GM23338 (cell line): Measurements from ENCODE around the gene PRR33. TPM values are rescaled to one million over a fixed set of nuclear protein-coding genes. Genes with fewer than 3 reads are reported as not detected.

Experiments used
- ATAC-seq: fragments of 200-7000 bp; cut with Tn5 transposase; 3 replicates; pipeline ENCODE4 v1.9.1; 2020
- DNase-seq: peaks from one replicate; pipeline ENCODE4 v3.0.0-alpha.2; 2015; ENCODE audit warnings: low spot score
- H2AFZ ChIP-seq: fragments of 200-600 bp; sonication (generic); 2 replicates; pipeline ENCODE4 v1.8.0; 2016; ENCODE audit warnings: antibody characterized with exemption, mild to moderate bottlenecking, moderate library complexity
- H3F3A ChIP-seq: fragments of 200-600 bp; sonication (generic); replicated peaks from 2 replicates; pipeline ENCODE4 v1.8.0; 2017; ENCODE audit warnings: antibody characterized with exemption, mixed run types, low read depth
- H3K27ac ChIP-seq: fragments of 200-600 bp; sonication (generic); 2 replicates; pipeline ENCODE4 v1.6.1; 2016; ENCODE audit warnings: low read depth
- H3K27me3 ChIP-seq: fragments of 200-600 bp; sonication (generic); 2 replicates; pipeline ENCODE4 v1.8.0; 2016; ENCODE audit warnings: mild to moderate bottlenecking, mixed run types, moderate library complexity; ENCODE audit not compliant: insufficient read depth
- H3K36me3 ChIP-seq: fragments of 200-600 bp; sonication (generic); 2 replicates; pipeline ENCODE4 v1.8.0; 2016; ENCODE audit warnings: mild to moderate bottlenecking; ENCODE audit not compliant: insufficient read depth
- H3K4me1 ChIP-seq: fragments of 200-600 bp; sonication (generic); 2 replicates; pipeline ENCODE4 v1.8.0; 2016; ENCODE audit warnings: mild to moderate bottlenecking, moderate library complexity; ENCODE audit not compliant: insufficient read depth
- H3K4me2 ChIP-seq: fragments of 200-600 bp; sonication (generic); 2 replicates; pipeline ENCODE4 v1.7.1; 2017; ENCODE audit warnings: mixed run types
- H3K4me3 ChIP-seq: fragments of 200-600 bp; sonication (generic); 2 replicates; pipeline ENCODE4 v1.6.1; 2016; ENCODE audit warnings: mixed run types
- H3K79me2 ChIP-seq: fragments of 200-600 bp; sonication (generic); replicated peaks from 2 replicates; pipeline ENCODE4 v1.8.0; 2017; ENCODE audit warnings: mild to moderate bottlenecking; ENCODE audit not compliant: insufficient read depth
- H3K9me2 ChIP-seq: fragments of 200-600 bp; sonication (generic); 2 replicates; pipeline ENCODE4 v1.8.0; 2017; ENCODE audit not compliant: insufficient read depth
- H4K20me1 ChIP-seq: fragments of 200-600 bp; sonication (generic); replicated peaks from 2 replicates; pipeline ENCODE4 v1.8.0; 2017; ENCODE audit warnings: mild to moderate bottlenecking; ENCODE audit not compliant: insufficient read depth
- H3K27ac Mint-ChIP-seq: 2 replicates; pipeline ENCODE4 v1.8.0; 2020; ENCODE audit warnings: inconsistent platforms, mild to moderate bottlenecking, moderate library complexity, mixed read lengths
- H3K27me3 Mint-ChIP-seq: 3 replicates; pipeline ENCODE4 v1.8.0; 2022; ENCODE audit warnings: low read depth, mild to moderate bottlenecking, moderate library complexity, mixed read lengths, inconsistent platforms; ENCODE audit not compliant: insufficient read depth, poor library complexity
- H3K36me3 Mint-ChIP-seq: 3 replicates; pipeline ENCODE4 v1.8.0; 2021; ENCODE audit warnings: low read depth, mild to moderate bottlenecking, inconsistent platforms, moderate library complexity, mixed read lengths
- H3K4me1 Mint-ChIP-seq: 3 replicates; pipeline ENCODE4 v1.8.0; 2020; ENCODE audit warnings: mild to moderate bottlenecking, inconsistent platforms, mixed read lengths
- H3K4me3 Mint-ChIP-seq: 3 replicates; pipeline ENCODE4 v1.8.0; 2021; ENCODE audit warnings: moderate library complexity, mild to moderate bottlenecking, inconsistent platforms, mixed read lengths
- H3K9me3 Mint-ChIP-seq: 3 replicates; pipeline ENCODE4 v1.8.0; 2020; ENCODE audit warnings: moderate library complexity, mild to moderate bottlenecking, inconsistent platforms, mixed read lengths
- CREB1 ChIP-seq: fragments of 250-450 bp; sonication (Bioruptor Pico); IDR thresholded peaks from 2 replicates; pipeline ENCODE4 v1.5.0; 2020; ENCODE audit warnings: low read depth, mild to moderate bottlenecking, moderate library complexity
- ZNF331 ChIP-seq: fragments of 250-450 bp; sonication (Bioruptor Pico); IDR thresholded peaks from 2 replicates; pipeline ENCODE4 v1.5.0; 2020; ENCODE audit warnings: low read depth, mild to moderate bottlenecking, moderate library complexity
- ZNF462 ChIP-seq: fragments of 250-450 bp; sonication (Bioruptor Pico); IDR thresholded peaks from 2 replicates; pipeline ENCODE4 v1.5.0; 2020; ENCODE audit warnings: mild to moderate bottlenecking, moderate library complexity
- polyA plus RNA-seq: library from polyadenylated mRNA; unstranded; fragments of >200 nt; fragmentation: Nextera tagmentation; extraction: Ambion mirVana; gene quantifications from 2 replicates; pipeline ENCODE4 v1.2.1, GENCODE V29; 2016
- total RNA-seq: library from RNA; depleted of rRNA; stranded (reverse); fragments of >200 nt; shearing (Covaris generic); gene quantifications from 2 replicates; pipeline ENCODE4 v1.2.3, GENCODE V29; 2014
- TF ChIP-seq, protein P1 (sequence below), 2 experiments: fragments of 200-600 bp in 1 of 2; sonication (generic) in 1 of 2; conservative IDR thresholded peaks; 2 replicates each; pipeline versions ENCODE4 v1.5.1 to v1.6.1; 2016 to 2017; ENCODE audit warnings: antibody characterized with exemption in 2 of 2, low read depth in 2 of 2, mild to moderate bottlenecking in 2 of 2, moderate library complexity in 1 of 2
- TF ChIP-seq, protein P2 (sequence below): IDR thresholded peaks from 2 replicates; pipeline ENCODE4 v1.6.1; 2016; ENCODE audit warnings: antibody characterized with exemption

Gene PRR33
- total and polyA plus RNA-seq, 2 experiments from 2014 or later: not detected

DNA sequence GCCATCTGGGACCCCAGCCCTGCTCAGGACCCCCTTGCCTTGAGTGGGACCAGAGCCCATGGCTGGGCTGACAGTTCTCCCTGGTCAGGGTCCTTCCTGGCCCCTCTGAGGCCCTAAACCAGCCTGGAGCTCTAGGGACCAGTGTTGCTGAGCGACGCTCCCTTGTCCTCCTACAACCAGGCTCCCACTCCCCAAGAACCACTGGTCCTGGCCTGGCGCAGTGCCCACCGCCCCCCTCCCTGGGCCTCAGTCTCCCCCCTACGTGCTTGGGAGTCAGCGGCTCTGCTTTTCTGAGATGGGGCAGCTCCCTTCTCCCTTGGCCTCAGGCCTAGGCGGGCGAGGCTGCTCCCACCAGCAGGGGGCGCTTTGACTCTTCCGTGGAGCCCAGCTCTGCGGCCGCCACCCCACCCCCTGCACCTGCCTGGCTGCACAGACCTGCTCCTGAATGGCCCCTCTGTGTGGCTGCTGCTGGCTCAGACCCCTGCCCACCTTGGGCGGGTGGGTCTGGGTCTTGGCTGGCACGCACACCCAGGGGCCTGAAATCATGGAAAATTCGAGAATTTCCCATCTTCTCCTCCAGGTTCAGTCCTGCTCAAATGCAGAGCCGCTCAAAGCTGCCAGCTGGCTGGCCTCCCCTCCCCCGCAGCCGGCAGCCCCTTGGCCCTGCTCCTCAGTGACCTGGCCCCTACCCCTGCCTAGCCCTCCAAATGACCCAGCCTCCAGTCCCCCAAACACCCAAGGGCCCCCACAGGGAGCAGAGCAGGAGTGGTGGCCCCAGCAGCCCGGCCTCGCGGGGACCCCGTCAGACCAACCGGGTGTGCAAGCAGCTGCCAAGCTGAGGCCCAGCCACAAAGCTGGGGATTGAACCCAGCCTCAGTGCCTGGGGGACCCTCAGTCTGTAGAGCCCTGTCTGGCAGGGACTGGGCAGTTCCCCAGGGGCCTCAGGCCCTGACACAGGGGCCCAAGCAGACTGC lies 9.1 kb downstream of the PRR33 start:
- DNase-seq (peak; percentile 90), ATAC-seq (peak; percentile 99)
- H3K4me3 ChIP-seq: no peak overlapping the region
- H3K27me3 Mint-ChIP-seq: peaks cover 3% of the 10 kb centered on the region
- no peak overlapping the region for H3K27ac Mint-ChIP-seq
- no peaks in the 10 kb centered on the region for H3K4me1 Mint-ChIP-seq
- no peaks in the 10 kb centered on the region for H3F3A ChIP-seq
- H3K27ac ChIP-seq: no peak overlapping the region
- H3K36me3 ChIP-seq: no peaks in the 10 kb centered on the region
- TF ChIP-seq, protein P1, sequence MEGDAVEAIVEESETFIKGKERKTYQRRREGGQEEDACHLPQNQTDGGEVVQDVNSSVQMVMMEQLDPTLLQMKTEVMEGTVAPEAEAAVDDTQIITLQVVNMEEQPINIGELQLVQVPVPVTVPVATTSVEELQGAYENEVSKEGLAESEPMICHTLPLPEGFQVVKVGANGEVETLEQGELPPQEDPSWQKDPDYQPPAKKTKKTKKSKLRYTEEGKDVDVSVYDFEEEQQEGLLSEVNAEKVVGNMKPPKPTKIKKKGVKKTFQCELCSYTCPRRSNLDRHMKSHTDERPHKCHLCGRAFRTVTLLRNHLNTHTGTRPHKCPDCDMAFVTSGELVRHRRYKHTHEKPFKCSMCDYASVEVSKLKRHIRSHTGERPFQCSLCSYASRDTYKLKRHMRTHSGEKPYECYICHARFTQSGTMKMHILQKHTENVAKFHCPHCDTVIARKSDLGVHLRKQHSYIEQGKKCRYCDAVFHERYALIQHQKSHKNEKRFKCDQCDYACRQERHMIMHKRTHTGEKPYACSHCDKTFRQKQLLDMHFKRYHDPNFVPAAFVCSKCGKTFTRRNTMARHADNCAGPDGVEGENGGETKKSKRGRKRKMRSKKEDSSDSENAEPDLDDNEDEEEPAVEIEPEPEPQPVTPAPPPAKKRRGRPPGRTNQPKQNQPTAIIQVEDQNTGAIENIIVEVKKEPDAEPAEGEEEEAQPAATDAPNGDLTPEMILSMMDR (conservative IDR thresholded peaks at IDR 0.05; ENCODE audit: low read depth in 2 of 2): peak; percentile 76 to 93
- TF ChIP-seq, protein P2, sequence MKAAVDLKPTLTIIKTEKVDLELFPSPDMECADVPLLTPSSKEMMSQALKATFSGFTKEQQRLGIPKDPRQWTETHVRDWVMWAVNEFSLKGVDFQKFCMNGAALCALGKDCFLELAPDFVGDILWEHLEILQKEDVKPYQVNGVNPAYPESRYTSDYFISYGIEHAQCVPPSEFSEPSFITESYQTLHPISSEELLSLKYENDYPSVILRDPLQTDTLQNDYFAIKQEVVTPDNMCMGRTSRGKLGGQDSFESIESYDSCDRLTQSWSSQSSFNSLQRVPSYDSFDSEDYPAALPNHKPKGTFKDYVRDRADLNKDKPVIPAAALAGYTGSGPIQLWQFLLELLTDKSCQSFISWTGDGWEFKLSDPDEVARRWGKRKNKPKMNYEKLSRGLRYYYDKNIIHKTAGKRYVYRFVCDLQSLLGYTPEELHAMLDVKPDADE: no peak
- no peak for TF ChIP-seq ZNF331
- no peak for TF ChIP-seq ZNF462 (CRISPR knock-in tag)
- TF ChIP-seq CREB1 (CRISPR knock-in tag): no peak
- no peak overlapping the region for H3K4me3 Mint-ChIP-seq
- H3K9me3 Mint-ChIP-seq: no peaks in the 10 kb centered on the region
- no peaks in the 10 kb centered on the region for H3K36me3 Mint-ChIP-seq
- H3K4me1 ChIP-seq: no peaks in the 10 kb centered on the region
- no peaks in the 10 kb centered on the region for H3K9me2 ChIP-seq
- no peaks in the 10 kb centered on the region for H3K27me3 ChIP-seq
- H3K4me2 ChIP-seq: no peak overlapping the region
- no peaks in the 10 kb centered on the region for H3K79me2 ChIP-seq
- peak overlapping the region; percentile 32; the same call in 1 of the 2 replicates for H2AFZ ChIP-seq
- no peaks in the 10 kb centered on the region for H4K20me1 ChIP-seq
